Amygdala (tissue), 56 donors: Measurements from ENCODE around the gene THSD7A.
A peak's percentile ranks its signal among the peaks of the same experiment; 100 is the strongest.

ENCODE experiments used
- DNase-seq, 56 donors: peaks; one replicate each; lab custom pipeline; 2025; lab: John Stamatoyannopoulos, UW

The THSD7A gene

GRCh38 chr7:11345621-11346020, 486.4 kb downstream of the THSD7A start:
- DNase-seq, result no peak

- DNase-seq, result peak in 2 of 56 donors; percentile 2 to 40
Measured at GRCh38 chr7:11343818-11344413, 488.1 kb downstream of the THSD7A start.

GRCh38 chr7:11343136-11343535, 488.9 kb downstream of the THSD7A start:
- no peak for DNase-seq

- DNase-seq, result peak in 15 of 56 donors; percentile 1 to 42 (median 6)
Measured at GRCh38 chr7:11341285-11341944, 490.6 kb downstream of the THSD7A start.

GRCh38 chr7:11336432-11336831, 495.6 kb downstream of the THSD7A start:
- DNase-seq, result no peak

- DNase-seq, result no peak
Measured at GRCh38 chr7:11335947-11336346, 496.1 kb downstream of the THSD7A start.

- DNase-seq, result no peak
Measured at GRCh38 chr7:11332865-11333228, 499.2 kb downstream of the THSD7A start.

GRCh38 chr7:11332186-11332864, 499.7 kb downstream of the THSD7A start:
- no peak for DNase-seq

GRCh38 chr7:11331128-11332102, 500.6 kb downstream of the THSD7A start:
- no peak for DNase-seq

- DNase-seq, result no peak
Measured at GRCh38 chr7:11330717-11331116, 501.3 kb downstream of the THSD7A start.

GRCh38 chr7:11330208-11330607, 501.8 kb downstream of the THSD7A start:
- no peak for DNase-seq

GRCh38 chr7:11329626-11330025, 502.4 kb downstream of the THSD7A start:
- DNase-seq, result no peak

- DNase-seq, result no peak
Measured at GRCh38 chr7:11328309-11328708, 503.7 kb downstream of the THSD7A start.

- DNase-seq, result no peak
Measured at GRCh38 chr7:11327633-11328032, 504.4 kb downstream of the THSD7A start.
